ENCODE measurements around the gene PSMD8.

PSMD8 gene

DNA sequence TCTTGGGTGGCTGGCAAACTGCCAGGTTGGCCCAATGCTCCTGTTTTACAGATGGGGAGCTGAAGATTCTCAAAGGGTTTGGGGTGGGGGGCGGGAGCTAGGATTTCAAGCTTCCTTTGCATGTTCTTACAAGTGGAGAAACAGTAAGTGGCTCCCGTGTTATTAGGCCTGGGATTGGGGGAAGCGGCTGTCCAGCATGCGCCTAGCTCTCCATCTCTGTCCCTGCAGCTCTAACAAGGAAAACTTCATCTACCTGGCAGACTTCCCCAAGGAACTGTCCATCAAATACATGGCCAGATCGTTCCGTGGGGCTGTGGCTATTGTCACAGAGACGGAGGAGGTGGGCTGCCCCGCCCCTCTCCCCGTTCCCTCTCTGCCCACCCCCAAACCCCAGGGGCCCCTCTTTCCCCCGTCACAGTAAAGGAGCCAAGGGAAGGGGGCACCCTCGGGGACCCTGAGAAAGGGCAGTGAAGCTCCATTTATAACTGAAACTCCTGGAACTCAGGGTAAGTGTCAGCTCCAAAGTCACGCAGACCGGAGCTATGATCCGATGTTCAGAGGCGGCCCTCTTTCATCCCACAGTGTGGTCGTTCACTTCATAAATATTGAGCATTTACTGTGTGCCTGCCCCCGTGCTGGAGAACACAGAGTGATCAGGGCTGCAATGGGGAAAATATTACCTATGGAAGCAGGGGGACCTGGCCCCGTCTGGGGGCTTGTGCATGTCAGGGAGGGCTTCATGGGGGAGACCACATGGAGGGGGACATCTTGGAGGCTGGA lies 14.9 kb upstream of the PSMD8 start:
- H2AFZ ChIP-seq (ENCODE audit: low read length): no peak overlapping the region
- TF ChIP-seq, protein P1, sequence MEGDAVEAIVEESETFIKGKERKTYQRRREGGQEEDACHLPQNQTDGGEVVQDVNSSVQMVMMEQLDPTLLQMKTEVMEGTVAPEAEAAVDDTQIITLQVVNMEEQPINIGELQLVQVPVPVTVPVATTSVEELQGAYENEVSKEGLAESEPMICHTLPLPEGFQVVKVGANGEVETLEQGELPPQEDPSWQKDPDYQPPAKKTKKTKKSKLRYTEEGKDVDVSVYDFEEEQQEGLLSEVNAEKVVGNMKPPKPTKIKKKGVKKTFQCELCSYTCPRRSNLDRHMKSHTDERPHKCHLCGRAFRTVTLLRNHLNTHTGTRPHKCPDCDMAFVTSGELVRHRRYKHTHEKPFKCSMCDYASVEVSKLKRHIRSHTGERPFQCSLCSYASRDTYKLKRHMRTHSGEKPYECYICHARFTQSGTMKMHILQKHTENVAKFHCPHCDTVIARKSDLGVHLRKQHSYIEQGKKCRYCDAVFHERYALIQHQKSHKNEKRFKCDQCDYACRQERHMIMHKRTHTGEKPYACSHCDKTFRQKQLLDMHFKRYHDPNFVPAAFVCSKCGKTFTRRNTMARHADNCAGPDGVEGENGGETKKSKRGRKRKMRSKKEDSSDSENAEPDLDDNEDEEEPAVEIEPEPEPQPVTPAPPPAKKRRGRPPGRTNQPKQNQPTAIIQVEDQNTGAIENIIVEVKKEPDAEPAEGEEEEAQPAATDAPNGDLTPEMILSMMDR (conservative IDR thresholded peaks at IDR 0.05; ENCODE audit: low read length): no peak
- no peak for TF ChIP-seq EZH2phosphoT487 (IDR thresholded peaks at IDR 0.05; ENCODE audit: borderline replicate concordance)
- H3K4me1 ChIP-seq (ENCODE audit: insufficient read depth, low read length, poor library complexity, severe bottlenecking): no peaks in the 10 kb centered on the region
- H3K4me3 ChIP-seq (ENCODE audit: low read length, poor library complexity, severe bottlenecking): no peak overlapping the region
- no peaks in the 10 kb centered on the region for H3F3A ChIP-seq (ENCODE audit: low read depth)
- no peaks in the 10 kb centered on the region for H4K20me1 ChIP-seq (ENCODE audit: insufficient read depth, low read length, poor library complexity, severe bottlenecking)
- H3K9me2 ChIP-seq (replicated peaks; ENCODE audit: low read depth, low read length): no peaks in the 10 kb centered on the region
- H3K4me2 ChIP-seq (ENCODE audit: low read depth, low read length, poor library complexity, severe bottlenecking): no peak overlapping the region
- no peaks in the 10 kb centered on the region for H3K79me2 ChIP-seq (ENCODE audit: insufficient read depth, low read length)
- no peaks in the 10 kb centered on the region for H3K9me3 ChIP-seq (ENCODE audit: insufficient read depth, low read depth, low read length)
- no peaks in the 10 kb centered on the region for H3K36me3 ChIP-seq (ENCODE audit: insufficient read depth, low read length)
- no peak overlapping the region for H3K9ac ChIP-seq (ENCODE audit: low read depth, low read length, poor library complexity, severe bottlenecking)
- H3K27me3 ChIP-seq (ENCODE audit: insufficient read depth, low read length, poor library complexity, severe bottlenecking): no peaks in the 10 kb centered on the region

DNA sequence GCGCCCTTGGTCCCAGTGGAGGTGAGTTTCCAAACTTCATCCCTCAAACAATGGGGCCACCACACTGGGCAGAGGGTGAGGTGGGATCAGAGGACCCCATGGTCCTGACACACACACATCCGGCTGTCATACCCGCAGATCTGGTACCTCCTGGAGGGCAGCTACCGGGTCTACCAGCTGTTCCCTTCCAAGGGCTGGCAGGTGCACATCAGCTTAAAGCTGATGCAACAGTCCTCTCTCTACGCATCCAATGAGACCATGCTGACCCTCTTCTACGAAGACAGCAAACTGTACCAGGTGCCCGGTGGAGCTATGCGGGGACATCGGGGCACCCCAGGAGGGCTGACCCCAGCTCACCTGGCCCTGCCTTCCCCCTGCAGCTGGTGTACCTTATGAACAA lies 14.0 kb upstream of the PSMD8 start:
- Histone ChIP-seq H3K79me2 (ENCODE audit: insufficient read depth, low read length) (no peaks in the 10 kb centered on the region), H3F3A (ENCODE audit: low read depth) (no peaks in the 10 kb centered on the region), H4K20me1 (ENCODE audit: insufficient read depth, low read length, poor library complexity, severe bottlenecking) (no peaks in the 10 kb centered on the region), H3K9me3 (ENCODE audit: insufficient read depth, low read depth, low read length) (no peaks in the 10 kb centered on the region), H3K27me3 (ENCODE audit: insufficient read depth, low read length, poor library complexity, severe bottlenecking) (no peaks in the 10 kb centered on the region), H3K9ac (ENCODE audit: low read depth, low read length, poor library complexity, severe bottlenecking) (no peak overlapping the region), H2AFZ (ENCODE audit: low read length) (no peak overlapping the region), H3K9me2 (replicated peaks; ENCODE audit: low read depth, low read length) (no peaks in the 10 kb centered on the region), H3K4me3 (ENCODE audit: low read length, poor library complexity, severe bottlenecking) (no peak overlapping the region), H3K36me3 (ENCODE audit: insufficient read depth, low read length) (no peaks in the 10 kb centered on the region), H3K4me1 (ENCODE audit: insufficient read depth, low read length, poor library complexity, severe bottlenecking) (no peaks in the 10 kb centered on the region), H3K4me2 (ENCODE audit: low read depth, low read length, poor library complexity, severe bottlenecking) (no peak overlapping the region)
- TF ChIP-seq, protein P1 (conservative IDR thresholded peaks at IDR 0.05; ENCODE audit: low read length): no peak
- no peak for TF ChIP-seq EZH2phosphoT487 (IDR thresholded peaks at IDR 0.05; ENCODE audit: borderline replicate concordance)

DNA sequence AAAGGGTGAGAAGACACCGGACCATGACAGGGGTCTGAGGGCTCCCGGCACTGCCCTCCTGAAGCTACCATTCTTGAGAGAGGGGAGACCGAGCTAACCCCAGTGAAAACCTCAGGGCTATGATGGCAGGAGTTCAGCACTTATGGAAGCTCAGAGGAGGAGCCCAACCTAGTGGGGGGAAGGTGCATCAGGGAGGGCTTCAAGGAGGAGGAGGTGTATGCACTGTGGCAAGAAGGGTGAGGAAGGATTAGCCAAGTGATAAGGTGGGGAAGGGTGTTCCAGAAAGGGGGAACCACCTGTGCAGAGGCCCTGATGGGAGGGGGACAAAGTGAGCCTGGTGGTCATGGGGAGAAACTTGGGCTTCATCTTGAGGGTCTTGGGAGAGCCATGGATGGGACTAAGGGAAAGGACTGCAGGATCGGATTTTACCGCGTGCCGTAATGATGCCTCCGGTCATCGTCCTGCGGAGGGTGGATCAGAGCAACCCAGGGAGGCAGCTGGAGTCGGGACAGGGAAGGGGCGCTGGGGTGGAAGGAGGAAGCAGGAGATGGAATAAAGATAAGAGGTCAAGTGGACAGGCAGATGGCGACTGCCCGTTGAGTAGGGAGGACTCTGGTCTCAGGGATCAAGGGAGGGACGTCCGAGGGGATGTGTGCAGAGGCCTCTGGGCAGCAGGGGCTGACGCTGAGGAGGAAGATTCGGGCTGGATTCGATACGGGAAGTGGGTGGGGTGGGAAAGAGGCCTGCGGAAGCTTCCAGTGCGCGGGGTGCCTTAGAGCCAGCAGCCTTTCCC lies 13.3 kb upstream of the PSMD8 start:
- H3K9ac ChIP-seq (ENCODE audit: low read depth, low read length, poor library complexity, severe bottlenecking): no peak overlapping the region
- no peak overlapping the region; the same call in 1 of the 2 replicates for H2AFZ ChIP-seq (ENCODE audit: low read length)

More for the DNA sequence above, 13.3 kb upstream of the PSMD8 start:
- no peaks in the 10 kb centered on the region for H3K36me3 ChIP-seq (ENCODE audit: insufficient read depth, low read length)
- no peaks in the 10 kb centered on the region for H3F3A ChIP-seq (ENCODE audit: low read depth)
- no peaks in the 10 kb centered on the region for H3K27me3 ChIP-seq (ENCODE audit: insufficient read depth, low read length, poor library complexity, severe bottlenecking)
- no peaks in the 10 kb centered on the region for H3K9me3 ChIP-seq (ENCODE audit: insufficient read depth, low read depth, low read length)
- H3K9me2 ChIP-seq (replicated peaks; ENCODE audit: low read depth, low read length): no peaks in the 10 kb centered on the region
- H3K4me3 ChIP-seq (ENCODE audit: low read length, poor library complexity, severe bottlenecking): peak overlapping the region; percentile 70
- TF ChIP-seq, protein P1 (conservative IDR thresholded peaks at IDR 0.05; ENCODE audit: low read length): no peak
- no peak for TF ChIP-seq EZH2phosphoT487 (IDR thresholded peaks at IDR 0.05; ENCODE audit: borderline replicate concordance)
- no peaks in the 10 kb centered on the region for H3K79me2 ChIP-seq (ENCODE audit: insufficient read depth, low read length)
- peak overlapping the region; percentile 67 for H3K4me2 ChIP-seq (ENCODE audit: low read depth, low read length, poor library complexity, severe bottlenecking)
- H4K20me1 ChIP-seq (ENCODE audit: insufficient read depth, low read length, poor library complexity, severe bottlenecking): no peaks in the 10 kb centered on the region
- H3K4me1 ChIP-seq (ENCODE audit: insufficient read depth, low read length, poor library complexity, severe bottlenecking): no peaks in the 10 kb centered on the region
